ENCODE results near the gene GPR143.

GRCh38 chrX:9681422-9681821, 84.2 kb downstream of the GPR143 start:
- TF ChIP-seq CTCF (conservative IDR thresholded peaks at IDR 0.05; ENCODE audit: low read depth, low read length) (no peak), EZH2 (IDR thresholded peaks at IDR 0.05; ENCODE audit: borderline replicate concordance, low read depth, low read length, poor library complexity, severe bottlenecking) (no peak)

All from A673 (cell line).